Fibroblast of lung (primary cell): Measurements from ENCODE around the gene YJU2.

Experiments used
- EZH2 ChIP-seq: IDR thresholded peaks from 2 replicates; pipeline ENCODE4 v1.5.1; 2012; ENCODE audit warnings: low read length, control low read depth, mild to moderate bottlenecking; ENCODE audit errors: missing control alignments
- TF ChIP-seq, protein P1 (sequence below), 2 donors: IDR thresholded peaks in 1 of 2; conservative IDR thresholded peaks in 1 of 2; 1 replicate in 1 of 2; 2 replicates in 1 of 2; pipeline ENCODE4 v1.5.1; 2011 to 2012; ENCODE audit warnings: low read length in 2 of 2, control low read depth in 1 of 2, inconsistent platforms in 1 of 2, low read depth in 1 of 2, mild to moderate bottlenecking in 1 of 2

DNA sequence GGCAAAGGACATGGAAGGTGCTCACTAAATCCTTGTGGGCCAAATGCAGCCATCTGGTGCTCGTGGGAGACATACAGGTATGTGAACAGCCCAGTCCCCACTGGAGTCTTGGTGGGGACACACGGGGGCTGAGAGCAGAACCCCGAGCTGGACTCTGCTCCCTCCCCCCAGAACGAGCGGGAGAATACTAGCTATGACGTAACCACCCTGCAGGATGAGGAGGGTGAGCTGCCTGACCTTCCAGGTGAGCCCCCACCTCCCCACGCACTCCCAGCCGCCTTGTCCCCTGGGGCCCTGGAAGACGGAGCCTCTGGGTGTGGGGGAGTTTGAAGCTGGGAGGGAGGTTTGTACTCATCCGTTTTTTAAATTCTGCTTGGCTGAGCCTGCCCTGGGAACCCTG, 31.1 kb upstream of the YJU2 start:
- TF ChIP-seq, protein P1, sequence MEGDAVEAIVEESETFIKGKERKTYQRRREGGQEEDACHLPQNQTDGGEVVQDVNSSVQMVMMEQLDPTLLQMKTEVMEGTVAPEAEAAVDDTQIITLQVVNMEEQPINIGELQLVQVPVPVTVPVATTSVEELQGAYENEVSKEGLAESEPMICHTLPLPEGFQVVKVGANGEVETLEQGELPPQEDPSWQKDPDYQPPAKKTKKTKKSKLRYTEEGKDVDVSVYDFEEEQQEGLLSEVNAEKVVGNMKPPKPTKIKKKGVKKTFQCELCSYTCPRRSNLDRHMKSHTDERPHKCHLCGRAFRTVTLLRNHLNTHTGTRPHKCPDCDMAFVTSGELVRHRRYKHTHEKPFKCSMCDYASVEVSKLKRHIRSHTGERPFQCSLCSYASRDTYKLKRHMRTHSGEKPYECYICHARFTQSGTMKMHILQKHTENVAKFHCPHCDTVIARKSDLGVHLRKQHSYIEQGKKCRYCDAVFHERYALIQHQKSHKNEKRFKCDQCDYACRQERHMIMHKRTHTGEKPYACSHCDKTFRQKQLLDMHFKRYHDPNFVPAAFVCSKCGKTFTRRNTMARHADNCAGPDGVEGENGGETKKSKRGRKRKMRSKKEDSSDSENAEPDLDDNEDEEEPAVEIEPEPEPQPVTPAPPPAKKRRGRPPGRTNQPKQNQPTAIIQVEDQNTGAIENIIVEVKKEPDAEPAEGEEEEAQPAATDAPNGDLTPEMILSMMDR (conservative IDR thresholded peaks at IDR 0.05 in 1 of 2, IDR thresholded peaks at IDR 0.05 in 1 of 2; ENCODE audit: low read depth in 1 of 2, low read length in 2 of 2): no peak
- no peak for TF ChIP-seq EZH2
